CD4-positive, alpha-beta T cell treated with Interleukin-15 for 4 hours (primary cell): ENCODE measurements around the gene IRGQ.
A peak's percentile ranks its signal among the peaks of the same experiment; 100 is the strongest.
"Not testable (repeated sequence)": the region's sequence is repeated elsewhere in the genome, so short reads cannot be mapped to it uniquely, and the experiment has no call there.

Experiments
- DNase-seq: peaks from one replicate; pipeline ENCODE4 v3.0.0-alpha.2; 2020; ENCODE audit warnings: low spot score

Gene IRGQ

GRCh38 chr19:43574424-43575155 lies 21.3 kb downstream of the IRGQ start:
- DNase-seq = no peak

DNA sequence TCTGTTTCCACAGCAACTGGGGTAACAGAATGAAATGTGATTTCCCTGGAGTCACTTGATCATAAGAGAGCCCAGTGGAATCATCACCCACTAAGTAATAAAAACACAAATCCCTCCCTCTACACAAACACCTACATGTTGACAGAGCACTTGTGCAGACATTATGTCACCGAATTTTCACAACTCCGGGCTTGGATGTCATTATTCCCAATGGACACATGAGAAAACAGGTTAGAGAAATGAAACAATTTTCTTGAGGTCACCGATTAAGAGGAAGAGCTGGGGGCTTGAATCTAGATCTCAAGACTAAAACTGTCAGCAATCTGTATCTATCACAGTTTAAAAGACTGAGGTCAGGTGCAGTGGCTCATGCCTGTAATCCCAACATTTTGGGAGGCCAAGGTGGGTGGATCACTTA lies 23.8 kb downstream of the IRGQ start:
- no peak for DNase-seq

DNA sequence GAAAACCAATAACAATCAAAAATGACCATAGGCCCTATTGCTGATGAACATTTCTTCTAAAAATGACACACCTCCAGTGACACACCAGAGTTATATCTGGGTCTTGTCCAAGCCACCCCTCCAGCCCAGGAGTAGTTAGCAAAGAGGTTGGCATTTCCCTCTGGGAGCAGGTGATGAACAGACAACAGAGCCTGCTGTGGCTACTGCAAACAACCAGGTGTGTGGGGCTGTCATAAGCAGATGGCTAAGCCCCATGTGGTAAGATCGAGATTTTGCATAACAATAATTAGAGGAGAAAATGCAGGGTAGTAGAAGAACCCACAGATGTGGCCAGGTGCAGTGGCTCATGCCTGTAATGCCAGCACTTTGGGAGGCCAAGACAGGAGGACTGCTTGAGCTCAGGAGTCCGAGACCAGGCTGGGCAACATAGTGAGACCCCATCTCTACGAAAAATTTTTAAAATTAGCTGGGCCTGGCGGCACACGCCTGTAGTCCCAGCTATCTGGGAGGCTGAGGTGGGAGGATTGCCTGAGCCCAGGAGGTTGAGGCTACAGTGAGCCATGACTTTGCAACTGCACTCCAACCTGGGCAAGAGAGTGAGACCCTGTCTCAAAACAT lies 25.7 kb downstream of the IRGQ start:
- no peak for DNase-seq

DNA sequence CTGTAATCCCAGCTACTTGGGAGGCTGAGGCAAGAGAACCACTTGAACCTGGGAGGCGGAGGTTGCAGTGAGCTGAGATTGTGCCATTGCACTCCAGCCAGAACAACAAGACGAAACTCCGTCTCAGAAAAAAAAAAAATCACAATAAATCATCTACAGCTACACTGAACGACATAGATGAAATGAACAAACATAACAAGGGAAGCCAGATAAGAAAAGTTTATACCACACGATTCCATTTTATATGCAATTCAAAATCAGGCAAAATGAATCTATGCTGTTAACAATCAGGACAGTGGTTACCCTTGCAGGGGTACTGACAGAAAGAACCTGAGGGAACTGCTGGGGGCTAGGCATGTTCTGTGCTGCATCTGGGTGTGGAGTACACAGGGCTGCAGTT lies 26.3 kb downstream of the IRGQ start:
- DNase-seq = no peak

DNA sequence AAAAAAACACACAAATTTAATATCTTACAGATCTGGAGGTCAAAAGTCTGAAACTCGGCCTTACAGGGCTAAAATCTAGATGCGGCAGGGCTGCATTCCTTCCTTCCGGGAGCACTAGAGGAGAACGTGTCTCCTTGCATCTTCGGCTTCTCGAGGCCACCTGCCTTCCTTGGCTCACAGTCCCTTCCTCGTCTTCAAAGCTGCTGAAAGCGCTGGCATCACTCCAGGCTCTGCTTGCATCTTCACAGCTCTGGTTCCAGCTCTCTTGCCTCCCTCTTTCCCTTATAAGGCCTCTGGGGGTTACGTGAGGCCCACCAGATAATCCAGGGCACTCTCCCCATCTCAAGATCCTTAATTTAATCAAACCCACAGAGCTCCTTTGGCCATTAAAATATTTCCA lies 31.1 kb downstream of the IRGQ start:
- no peak for DNase-seq

DNA sequence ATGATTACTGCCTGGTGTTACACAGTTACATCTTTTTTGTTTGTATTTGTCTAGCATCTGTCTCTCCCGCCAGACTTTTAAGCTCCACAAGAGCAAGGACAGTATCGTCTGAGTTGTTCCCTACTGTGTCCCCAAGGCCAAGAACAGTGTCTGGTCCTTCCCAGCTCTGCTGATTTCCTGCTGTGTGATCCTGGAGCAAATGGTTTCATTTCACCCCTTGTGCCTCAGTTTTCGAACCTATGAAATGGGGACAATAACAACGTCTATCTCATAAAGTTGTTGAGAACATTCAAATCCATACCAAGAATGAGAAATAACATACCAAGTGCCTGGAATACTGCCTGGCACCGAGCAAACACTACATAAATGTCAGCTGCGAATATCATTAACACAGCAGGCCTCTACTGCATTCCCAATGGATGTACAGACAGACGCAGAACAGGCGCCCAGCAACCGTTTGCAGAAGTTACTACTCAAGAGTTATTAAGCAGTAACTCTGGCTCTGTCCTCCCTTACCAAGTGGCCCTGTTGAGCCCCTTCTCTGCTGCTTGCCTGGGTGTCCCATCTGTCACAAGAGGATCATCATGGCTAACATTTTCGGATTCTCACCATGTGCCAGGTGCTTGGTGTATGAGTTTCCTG lies 32.0 kb downstream of the IRGQ start:
- DNase-seq = no peak

DNA sequence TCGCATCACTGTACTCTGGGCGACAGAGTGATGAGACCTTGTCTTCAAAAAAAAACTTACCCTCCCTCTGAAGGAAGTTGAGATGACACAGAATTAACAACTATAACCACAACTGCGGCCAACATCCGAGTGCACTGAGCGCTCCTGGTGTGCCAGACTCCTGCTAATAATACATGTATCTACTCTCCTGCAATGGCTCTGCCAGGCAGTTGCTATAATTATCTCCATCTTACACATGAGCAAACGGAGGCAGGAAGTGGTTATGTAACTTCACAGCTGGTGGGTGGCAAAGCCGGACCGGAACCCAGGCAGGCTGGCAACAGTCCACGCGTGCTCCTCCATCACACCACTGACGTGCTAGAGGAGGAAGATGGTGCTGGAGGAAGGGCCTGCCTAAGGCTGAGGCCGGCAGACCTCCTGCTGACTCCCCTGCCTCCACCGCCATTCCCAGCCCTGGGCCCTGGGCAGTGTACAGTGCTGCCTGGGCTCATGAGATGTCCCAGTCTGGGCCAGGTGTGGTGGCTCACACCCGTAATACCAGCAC lies 33.2 kb downstream of the IRGQ start:
- DNase-seq = peak; percentile 91

- DNase-seq = no peak
Observed at GRCh38 chr19:43562226-43562697, 33.7 kb downstream of the IRGQ start.

- DNase-seq = no peak
Observed at GRCh38 chr19:43561139-43561970, 34.6 kb downstream of the IRGQ start.

- DNase-seq = peak; percentile 6
Observed at GRCh38 chr19:43560687-43561086, 35.2 kb downstream of the IRGQ start.

- DNase-seq = peak; percentile 91
Observed at GRCh38 chr19:43555185-43555770, 40.7 kb downstream of the IRGQ start.

DNA sequence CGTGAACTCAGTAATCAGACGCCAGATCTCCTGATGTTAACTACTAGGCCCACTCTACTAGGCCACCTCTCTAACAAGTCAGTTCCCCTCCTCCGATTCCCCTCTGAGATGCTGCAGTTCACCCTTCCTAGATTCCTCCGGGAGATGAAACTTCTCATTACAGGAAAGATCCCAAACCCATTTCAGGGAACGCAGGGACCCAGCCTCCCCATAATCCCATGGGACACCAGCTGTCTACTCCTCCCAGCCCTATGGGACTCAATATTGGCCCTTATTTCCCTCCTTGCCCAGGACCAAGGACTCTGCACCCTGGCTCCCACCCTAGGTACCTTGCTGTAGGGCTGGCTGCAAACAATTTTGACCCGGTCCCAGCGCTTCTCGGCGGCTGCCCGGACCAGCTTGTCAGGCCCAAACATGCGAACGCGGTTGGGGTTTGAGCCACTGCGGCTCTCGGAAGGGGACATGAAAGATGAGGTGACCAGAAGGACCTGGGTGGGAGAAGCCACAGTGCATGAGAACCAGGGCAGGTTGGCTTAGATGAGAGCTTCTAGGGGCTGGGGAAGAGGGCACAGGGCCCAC lies 41.5 kb downstream of the IRGQ start:
- DNase-seq = no peak

DNA sequence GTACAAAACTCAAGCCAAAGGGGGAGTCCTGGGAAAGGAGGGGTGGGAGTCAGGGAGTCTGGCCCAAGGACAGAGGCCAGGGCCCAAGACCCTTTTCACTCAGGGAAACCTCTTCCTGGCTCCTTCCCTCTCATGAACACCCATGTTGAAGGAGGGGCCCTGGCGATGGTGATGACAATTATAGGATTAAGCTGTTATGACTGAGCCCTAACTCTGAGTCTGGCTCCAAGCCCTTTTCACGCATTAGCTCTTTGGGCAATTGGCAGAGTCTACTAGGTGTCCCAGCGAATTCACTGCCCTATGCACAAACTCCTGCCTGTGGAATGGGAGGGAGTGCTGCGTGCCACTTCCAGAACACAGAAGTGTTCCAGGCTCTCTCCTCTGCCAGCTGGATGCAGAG lies 42.3 kb downstream of the IRGQ start:
- no peak for DNase-seq

GRCh38 chr19:43552616-43553015 lies 43.3 kb downstream of the IRGQ start:
- no peak for DNase-seq

DNA sequence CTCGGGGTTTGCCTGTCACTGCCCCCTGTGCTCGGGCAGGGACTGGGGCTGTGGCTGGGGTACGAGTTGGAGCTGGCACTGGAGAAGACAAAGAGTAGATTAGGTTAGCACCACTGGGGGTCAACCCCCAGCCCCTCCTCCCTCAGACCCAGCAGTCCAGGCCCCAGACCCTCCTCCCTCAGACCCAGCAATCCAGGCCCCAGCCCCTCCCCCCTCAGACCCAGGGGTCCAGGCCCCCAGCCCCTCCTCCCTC lies 43.8 kb downstream of the IRGQ start:
- DNase-seq = no peak

- DNase-seq = no peak
Observed at GRCh38 chr19:43551399-43552197, 44.3 kb downstream of the IRGQ start.

DNA sequence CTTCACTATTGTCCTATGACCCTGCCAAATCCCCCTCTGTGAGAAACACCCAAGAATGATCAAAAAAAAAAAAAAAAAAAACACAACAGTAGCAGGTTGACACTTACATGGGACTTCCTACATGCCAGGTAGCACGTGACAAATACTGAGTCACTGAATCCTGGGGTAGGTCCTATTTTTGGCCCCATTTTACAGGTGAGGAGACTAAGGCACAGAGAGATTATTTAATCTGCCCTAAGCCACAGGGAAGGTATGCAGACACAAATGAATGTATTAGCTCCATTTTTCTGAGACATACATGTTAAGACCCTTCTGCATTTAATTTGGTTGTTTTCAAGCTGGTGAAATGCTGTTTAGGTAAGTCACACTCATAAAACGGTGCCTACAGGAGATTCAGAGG lies 47.2 kb downstream of the IRGQ start:
- no peak for DNase-seq

GRCh38 chr19:43547926-43548325 lies 48.0 kb downstream of the IRGQ start:
- not testable (repeated sequence) for DNase-seq

DNA sequence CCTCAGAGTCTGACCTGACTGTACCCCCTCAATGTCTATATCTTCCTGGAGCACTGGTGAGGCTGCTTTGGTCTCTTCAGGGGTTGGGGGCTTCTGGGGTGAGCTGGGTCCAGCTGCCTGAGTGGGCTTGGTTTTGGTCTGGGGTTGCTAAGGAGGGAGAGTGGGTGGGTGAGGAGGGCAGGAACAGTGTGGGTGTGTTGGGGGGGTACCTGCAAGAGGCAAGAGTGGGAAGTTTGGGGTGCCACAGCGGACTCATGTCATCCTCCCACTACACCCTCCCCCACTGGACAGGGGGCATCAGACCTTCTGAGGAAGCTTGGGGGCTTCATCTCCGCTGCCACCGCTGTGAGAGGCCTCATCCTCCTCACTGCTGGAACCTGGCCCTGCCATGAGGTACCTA lies 49.4 kb downstream of the IRGQ start:
- no peak for DNase-seq

DNA sequence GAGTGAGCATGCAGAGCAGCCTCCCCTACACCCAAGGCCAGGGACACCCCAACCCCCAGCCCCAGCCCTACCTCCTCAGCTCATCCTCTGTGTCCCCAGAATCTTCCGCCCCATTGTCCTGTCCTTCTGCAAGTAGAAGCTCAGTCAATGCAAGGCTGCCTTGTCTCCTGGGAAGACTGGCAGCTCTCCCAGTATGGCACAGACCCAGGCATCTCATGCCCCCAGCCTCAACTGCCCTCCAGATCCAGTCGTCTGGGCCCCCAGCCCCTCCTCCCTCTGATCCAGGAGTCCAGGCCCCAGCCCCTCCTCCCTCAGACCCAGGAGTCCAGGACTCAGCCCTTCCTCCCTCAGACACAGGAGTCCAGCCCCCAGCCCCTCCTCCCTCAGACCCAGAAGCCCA lies 50.0 kb downstream of the IRGQ start:
- DNase-seq = no peak

GRCh38 chr19:43545276-43545675 lies 50.7 kb downstream of the IRGQ start:
- DNase-seq = no peak
